Endothelial cell (in vitro differentiated cells): ENCODE results near the gene TRIO. TPM values are rescaled to one million over a fixed set of nuclear protein-coding genes. Genes with fewer than 3 reads are reported as not detected.
A peak's percentile ranks its signal among the peaks of the same experiment; 100 is the strongest.

Experiments used
- DNase-seq: peaks from one replicate; pipeline ENCODE4 v3.0.0; 2021; ENCODE audit warnings: low spot score
- H3K27ac Mint-ChIP-seq: one replicate; pipeline ENCODE4 v1.8.0; 2021; ENCODE audit warnings: mixed read lengths, inconsistent platforms; ENCODE audit not compliant: unreplicated experiment
- H3K27me3 Mint-ChIP-seq: one replicate; pipeline ENCODE4 v1.8.0; 2021; ENCODE audit warnings: mild to moderate bottlenecking, moderate library complexity, mixed read lengths, inconsistent platforms; ENCODE audit not compliant: unreplicated experiment
- H3K36me3 Mint-ChIP-seq: one replicate; pipeline ENCODE4 v1.8.0; 2021; ENCODE audit warnings: mild to moderate bottlenecking, low read depth, mixed read lengths, inconsistent platforms; ENCODE audit not compliant: unreplicated experiment
- H3K4me1 Mint-ChIP-seq: one replicate; pipeline ENCODE4 v1.8.0; 2021; ENCODE audit warnings: mild to moderate bottlenecking, mixed read lengths, inconsistent platforms; ENCODE audit not compliant: unreplicated experiment
- H3K4me3 Mint-ChIP-seq: one replicate; pipeline ENCODE4 v1.8.0; 2021; ENCODE audit warnings: mild to moderate bottlenecking, mixed read lengths, inconsistent platforms; ENCODE audit not compliant: unreplicated experiment
- H3K9me3 Mint-ChIP-seq: one replicate; pipeline ENCODE4 v1.8.0; 2021; ENCODE audit warnings: mixed read lengths, inconsistent platforms; ENCODE audit not compliant: unreplicated experiment
- total RNA-seq: library from RNA; stranded (reverse); fragmentation: NEBNext Ultra II Directional; extraction: Animal tissue kit (Norgen Biotek cat#: 25700); gene quantifications from one replicate; pipeline ENCODE4 v1.2.1, GENCODE V29; 2021; ENCODE audit not compliant: unreplicated experiment
- TF ChIP-seq, protein P1 (sequence below): fragments of 200-600 bp; sonication (generic); IDR thresholded peaks from one replicate; pipeline ENCODE4 v1.5.0; 2021; ENCODE audit warnings: antibody characterized with exemption; ENCODE audit not compliant: unreplicated experiment

The TRIO gene
- total RNA-seq, 1 donor from 2014 or later = 229 TPM

DNA sequence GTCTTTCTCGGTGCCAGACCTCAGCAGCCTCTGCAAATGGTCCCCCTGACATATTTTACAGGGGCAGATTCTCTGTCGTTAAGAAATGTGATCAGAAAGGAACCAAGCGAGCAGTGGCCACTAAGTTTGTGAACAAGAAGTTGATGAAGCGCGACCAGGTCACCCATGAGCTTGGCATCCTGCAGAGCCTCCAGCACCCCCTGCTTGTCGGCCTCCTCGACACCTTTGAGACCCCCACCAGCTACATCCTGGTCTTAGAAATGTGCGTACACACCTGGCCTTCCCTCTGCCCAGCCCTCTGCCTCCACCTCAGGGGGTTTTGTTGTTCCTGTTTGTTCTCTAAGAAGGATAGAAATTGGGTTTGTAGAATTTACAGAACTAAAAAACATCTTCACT lies 361.2 kb downstream of the TRIO start:
- no peak for DNase-seq
- H3K9me3 Mint-ChIP-seq = no peaks in the 10 kb centered on the region
- TF ChIP-seq, protein P1, sequence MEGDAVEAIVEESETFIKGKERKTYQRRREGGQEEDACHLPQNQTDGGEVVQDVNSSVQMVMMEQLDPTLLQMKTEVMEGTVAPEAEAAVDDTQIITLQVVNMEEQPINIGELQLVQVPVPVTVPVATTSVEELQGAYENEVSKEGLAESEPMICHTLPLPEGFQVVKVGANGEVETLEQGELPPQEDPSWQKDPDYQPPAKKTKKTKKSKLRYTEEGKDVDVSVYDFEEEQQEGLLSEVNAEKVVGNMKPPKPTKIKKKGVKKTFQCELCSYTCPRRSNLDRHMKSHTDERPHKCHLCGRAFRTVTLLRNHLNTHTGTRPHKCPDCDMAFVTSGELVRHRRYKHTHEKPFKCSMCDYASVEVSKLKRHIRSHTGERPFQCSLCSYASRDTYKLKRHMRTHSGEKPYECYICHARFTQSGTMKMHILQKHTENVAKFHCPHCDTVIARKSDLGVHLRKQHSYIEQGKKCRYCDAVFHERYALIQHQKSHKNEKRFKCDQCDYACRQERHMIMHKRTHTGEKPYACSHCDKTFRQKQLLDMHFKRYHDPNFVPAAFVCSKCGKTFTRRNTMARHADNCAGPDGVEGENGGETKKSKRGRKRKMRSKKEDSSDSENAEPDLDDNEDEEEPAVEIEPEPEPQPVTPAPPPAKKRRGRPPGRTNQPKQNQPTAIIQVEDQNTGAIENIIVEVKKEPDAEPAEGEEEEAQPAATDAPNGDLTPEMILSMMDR = no peak
- H3K4me1 Mint-ChIP-seq = peaks cover 3% of the 10 kb centered on the region
- H3K36me3 Mint-ChIP-seq = peaks cover 48% of the 10 kb centered on the region
- peaks cover 17% of the 10 kb centered on the region for H3K27me3 Mint-ChIP-seq
- no peak overlapping the region for H3K4me3 Mint-ChIP-seq
- no peak overlapping the region for H3K27ac Mint-ChIP-seq

- TF ChIP-seq, protein P1 = no peak
- no peak overlapping the region for H3K4me3 Mint-ChIP-seq
These were observed 361.7 kb downstream of the TRIO start for GRCh38 chr5:14504816-14505215.

GRCh38 chr5:14505310-14506139 lies 362.4 kb downstream of the TRIO start:
- no peak for DNase-seq
- Mint-ChIP-seq H3K27me3 (peaks cover 21% of the 10 kb centered on the region), H3K27ac (no peak overlapping the region), H3K9me3 (no peaks in the 10 kb centered on the region), H3K4me3 (no peak overlapping the region), H3K36me3 (peaks cover 48% of the 10 kb centered on the region), H3K4me1 (peaks cover 3% of the 10 kb centered on the region)
- TF ChIP-seq, protein P1 = no peak

More at GRCh38 chr5:14504816-14505215, 361.7 kb downstream of the TRIO start:
- Mint-ChIP-seq H3K36me3 (peaks cover 48% of the 10 kb centered on the region), H3K27me3 (peaks cover 17% of the 10 kb centered on the region), H3K9me3 (no peaks in the 10 kb centered on the region), H3K27ac (no peak overlapping the region), H3K4me1 (peaks cover 3% of the 10 kb centered on the region)
- DNase-seq = no peak

DNA sequence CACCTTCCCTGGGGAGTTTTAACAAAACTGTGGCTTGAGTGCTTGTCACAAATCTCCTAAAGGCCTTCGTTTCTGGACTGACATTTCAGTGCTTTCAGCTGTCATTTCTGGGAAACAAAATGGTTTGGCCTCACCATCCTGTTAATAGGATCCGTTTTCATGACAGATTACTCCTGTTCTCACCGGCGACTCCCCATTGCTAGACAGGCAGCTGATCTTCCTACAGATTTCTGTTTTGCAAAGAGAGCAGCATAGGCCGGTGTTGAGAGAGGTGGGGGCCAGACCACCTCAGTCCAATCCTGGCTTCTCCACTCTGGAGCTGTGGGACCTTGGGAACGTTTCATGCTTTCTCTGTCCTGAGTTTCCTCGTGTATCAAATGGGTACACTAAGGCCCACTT lies 363.0 kb downstream of the TRIO start:
- TF ChIP-seq, protein P1 = no peak
- peaks cover 21% of the 10 kb centered on the region for H3K27me3 Mint-ChIP-seq
- no peak overlapping the region for H3K4me3 Mint-ChIP-seq
- peaks cover 3% of the 10 kb centered on the region for H3K4me1 Mint-ChIP-seq
- DNase-seq = no peak
- no peak overlapping the region for H3K27ac Mint-ChIP-seq
- no peaks in the 10 kb centered on the region for H3K9me3 Mint-ChIP-seq
- peaks cover 44% of the 10 kb centered on the region for H3K36me3 Mint-ChIP-seq

DNA sequence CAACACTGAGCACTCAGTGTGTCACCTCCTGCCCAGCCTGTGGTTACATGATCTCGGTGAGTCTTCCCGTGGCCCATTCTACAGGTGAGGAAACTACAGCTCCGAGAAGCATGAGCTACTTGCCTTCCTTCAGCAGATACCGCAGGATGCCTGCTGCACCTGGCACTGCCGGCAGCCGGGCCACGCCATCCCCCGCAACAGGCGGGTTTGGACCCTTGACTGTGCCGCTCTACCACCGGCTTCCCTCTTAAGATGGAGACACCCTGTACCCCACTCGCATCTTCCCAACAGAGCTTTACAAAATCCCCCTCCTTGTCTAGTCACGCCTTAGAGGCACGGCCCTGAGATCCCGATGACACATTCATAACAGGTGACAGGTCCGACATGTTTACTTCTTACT lies 363.5 kb downstream of the TRIO start:
- H3K36me3 Mint-ChIP-seq = peaks cover 39% of the 10 kb centered on the region
- H3K4me3 Mint-ChIP-seq = peak overlapping the region; percentile 34
- TF ChIP-seq, protein P1 = no peak
- H3K27ac Mint-ChIP-seq = no peak overlapping the region
- DNase-seq = no peak
- no peaks in the 10 kb centered on the region for H3K4me1 Mint-ChIP-seq
- H3K27me3 Mint-ChIP-seq = peaks cover 18% of the 10 kb centered on the region
- no peaks in the 10 kb centered on the region for H3K9me3 Mint-ChIP-seq
